Measurements from ENCODE around the gene TPH2. TPM values are rescaled to one million over a fixed set of nuclear protein-coding genes. Genes with fewer than 3 reads are reported as not detected.

The TPH2 gene
- total and polyA plus RNA-seq, 10 donors: 0.06 to 7.2 (median 1.5) TPM; not detected in 4

GRCh38 chr12:71973687-71974086, 35.0 kb downstream of the TPH2 start:
- no peak for DNase-seq
- H3K27me3 ChIP-seq (replicated peaks in 1 of 7): no peaks in the 10 kb centered on the region
- H3K4me1 ChIP-seq: no peaks in the 10 kb centered on the region
- 66 to 90% (median 69%) methylated on average over 4 of the region's 4 CpGs for WGBS, 5 donors
- intact Hi-C loops (cut with DNase I; ENCODE audit: low total_unique reads): no loop called here
- H3K4me3 ChIP-seq: no peak overlapping the region
- TF ChIP-seq POLR2AphosphoS5 (IDR thresholded peaks at IDR 0.05): no peak
- no peak for TF ChIP-seq CTCF (IDR thresholded peaks at IDR 0.05 in 8 of 11, conservative IDR thresholded peaks at IDR 0.05 in 3 of 11)
- TF ChIP-seq POLR2A (IDR thresholded peaks at IDR 0.05): no peak
- H3K9me3 ChIP-seq: no peaks in the 10 kb centered on the region
- H3K36me3 ChIP-seq: no peaks in the 10 kb centered on the region
- H3K27ac ChIP-seq: no peak overlapping the region

- WGBS, 5 donors: 48 to 63% (median 58%) methylated on average over 2 of the region's 2 CpGs
- TF ChIP-seq POLR2A (IDR thresholded peaks at IDR 0.05): no peak
- no peak for TF ChIP-seq POLR2AphosphoS5 (IDR thresholded peaks at IDR 0.05)
- TF ChIP-seq CTCF (IDR thresholded peaks at IDR 0.05 in 8 of 11, conservative IDR thresholded peaks at IDR 0.05 in 3 of 11): no peak
- H3K4me3 ChIP-seq: no peak overlapping the region
Measured at GRCh38 chr12:71980538-71980937, 41.9 kb downstream of the TPH2 start.

GRCh38 chr12:71981149-71981548, 42.5 kb downstream of the TPH2 start:
- intact Hi-C loops (cut with DNase I; ENCODE audit: low total_unique reads): no loop called here
- TF ChIP-seq CTCF (IDR thresholded peaks at IDR 0.05 in 8 of 11, conservative IDR thresholded peaks at IDR 0.05 in 3 of 11) (no peak), POLR2A (IDR thresholded peaks at IDR 0.05) (no peak), POLR2AphosphoS5 (IDR thresholded peaks at IDR 0.05) (no peak)

More at GRCh38 chr12:71980538-71980937, 41.9 kb downstream of the TPH2 start:
- Histone ChIP-seq H3K27ac (no peak overlapping the region), H3K36me3 (no peaks in the 10 kb centered on the region), H3K27me3 (replicated peaks in 1 of 7) (no peaks in the 10 kb centered on the region), H3K9me3 (no peaks in the 10 kb centered on the region), H3K4me1 (no peaks in the 10 kb centered on the region)
- no peak for DNase-seq
- intact Hi-C loops (cut with DNase I; ENCODE audit: low total_unique reads): no loop called here

GRCh38 chr12:71994715-71995114, 56.1 kb downstream of the TPH2 start:
- H3K4me3 ChIP-seq: no peak overlapping the region
- TF ChIP-seq POLR2AphosphoS5 (IDR thresholded peaks at IDR 0.05) (no peak), CTCF (IDR thresholded peaks at IDR 0.05 in 8 of 11, conservative IDR thresholded peaks at IDR 0.05 in 3 of 11) (no peak), POLR2A (IDR thresholded peaks at IDR 0.05) (no peak)
- intact Hi-C loops (cut with DNase I; ENCODE audit: low total_unique reads): no loop called here
- no peaks in the 10 kb centered on the region for H3K9me3 ChIP-seq
- no peaks in the 10 kb centered on the region for H3K36me3 ChIP-seq
- no peak overlapping the region for H3K27ac ChIP-seq
- H3K4me1 ChIP-seq: no peaks in the 10 kb centered on the region
- no peak for DNase-seq
- H3K27me3 ChIP-seq (replicated peaks in 1 of 7): peaks cover 0 to 7% (median 0%) of the 10 kb centered on the region in 7 donors
- WGBS, 5 donors: 53 to 74% (median 58%) methylated on average over 2 of the region's 2 CpGs

More at GRCh38 chr12:71981149-71981548, 42.5 kb downstream of the TPH2 start:
- no peaks in the 10 kb centered on the region for H3K9me3 ChIP-seq
- H3K27me3 ChIP-seq (replicated peaks in 1 of 7): no peaks in the 10 kb centered on the region
- WGBS, 5 donors: 84 to 100% (median 94%) methylated on average over 1 of the region's 1 CpG
- H3K36me3 ChIP-seq: no peaks in the 10 kb centered on the region
- H3K27ac ChIP-seq: no peak overlapping the region
- DNase-seq: no peak
- no peaks in the 10 kb centered on the region for H3K4me1 ChIP-seq
- no peak overlapping the region for H3K4me3 ChIP-seq
